ENCODE data around the gene GPR37.

GPR37 gene

DNA sequence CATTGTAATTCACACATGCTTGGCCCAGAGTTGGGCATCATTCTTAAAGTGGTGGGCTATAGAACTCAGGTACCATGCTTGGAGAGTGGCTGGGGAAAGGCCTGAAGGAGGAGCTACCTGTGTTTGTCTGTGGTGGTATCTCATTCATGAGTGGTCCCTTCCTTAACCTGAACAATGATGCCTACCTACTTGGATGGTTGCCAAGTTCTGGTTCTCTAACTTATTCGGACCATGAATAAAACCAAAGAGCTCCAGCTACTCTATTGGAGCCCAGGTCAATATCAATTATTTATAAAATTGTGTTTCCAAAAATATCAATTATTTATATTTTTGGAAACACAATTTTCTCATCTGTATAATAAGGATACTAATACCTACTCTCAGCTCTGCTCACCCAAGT lies 2.9 kb upstream of the GPR37 start:
- Mint-ChIP-seq H3K36me3 (ENCODE audit: low read depth) (no peaks in the 10 kb centered on the region), H3K4me1 (ENCODE audit: low read depth) (peaks cover 16% of the 10 kb centered on the region), H3K27ac (no peak overlapping the region), H3K4me3 (no peak overlapping the region), H3K27me3 (peaks cover 75% of the 10 kb centered on the region), H3K9me3 (no peaks in the 10 kb centered on the region)
- DNase-seq: no peak

DNA sequence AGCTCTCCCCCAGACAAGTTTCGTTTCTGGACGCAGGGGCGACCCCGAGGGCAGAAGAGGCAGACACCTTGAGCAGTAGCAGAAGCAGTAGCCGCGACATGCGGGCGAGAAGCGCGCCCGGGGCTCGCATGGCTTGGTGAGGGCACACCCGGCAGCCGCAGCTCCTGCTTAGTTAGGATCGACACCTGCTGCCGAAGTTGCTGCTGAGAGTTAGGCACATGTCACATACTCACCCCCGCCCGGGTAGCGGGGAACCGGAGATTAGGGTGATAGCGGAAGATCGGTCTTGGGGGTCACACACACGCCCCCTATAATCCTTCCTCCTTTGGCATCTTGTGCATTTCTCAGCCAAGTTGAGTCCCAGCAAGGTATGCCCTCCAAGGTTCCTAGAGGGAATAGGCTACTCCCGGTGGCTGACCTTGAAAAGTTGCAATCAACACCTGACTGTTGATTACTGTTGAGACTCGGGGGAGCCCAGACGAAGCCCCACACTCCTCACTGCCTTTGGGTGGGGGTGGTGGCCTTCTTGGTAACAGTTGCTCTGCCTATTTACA lies 668 bp downstream of the GPR37 start:
- peak; percentile 45 for DNase-seq
- H3K27me3 Mint-ChIP-seq: peaks cover 67% of the 10 kb centered on the region
- peak overlapping the region; percentile 72 for H3K4me3 Mint-ChIP-seq
- no peaks in the 10 kb centered on the region for H3K36me3 Mint-ChIP-seq (ENCODE audit: low read depth)
- peaks cover 16% of the 10 kb centered on the region for H3K4me1 Mint-ChIP-seq (ENCODE audit: low read depth)
- H3K27ac Mint-ChIP-seq: no peak overlapping the region
- H3K9me3 Mint-ChIP-seq: no peaks in the 10 kb centered on the region

DNA sequence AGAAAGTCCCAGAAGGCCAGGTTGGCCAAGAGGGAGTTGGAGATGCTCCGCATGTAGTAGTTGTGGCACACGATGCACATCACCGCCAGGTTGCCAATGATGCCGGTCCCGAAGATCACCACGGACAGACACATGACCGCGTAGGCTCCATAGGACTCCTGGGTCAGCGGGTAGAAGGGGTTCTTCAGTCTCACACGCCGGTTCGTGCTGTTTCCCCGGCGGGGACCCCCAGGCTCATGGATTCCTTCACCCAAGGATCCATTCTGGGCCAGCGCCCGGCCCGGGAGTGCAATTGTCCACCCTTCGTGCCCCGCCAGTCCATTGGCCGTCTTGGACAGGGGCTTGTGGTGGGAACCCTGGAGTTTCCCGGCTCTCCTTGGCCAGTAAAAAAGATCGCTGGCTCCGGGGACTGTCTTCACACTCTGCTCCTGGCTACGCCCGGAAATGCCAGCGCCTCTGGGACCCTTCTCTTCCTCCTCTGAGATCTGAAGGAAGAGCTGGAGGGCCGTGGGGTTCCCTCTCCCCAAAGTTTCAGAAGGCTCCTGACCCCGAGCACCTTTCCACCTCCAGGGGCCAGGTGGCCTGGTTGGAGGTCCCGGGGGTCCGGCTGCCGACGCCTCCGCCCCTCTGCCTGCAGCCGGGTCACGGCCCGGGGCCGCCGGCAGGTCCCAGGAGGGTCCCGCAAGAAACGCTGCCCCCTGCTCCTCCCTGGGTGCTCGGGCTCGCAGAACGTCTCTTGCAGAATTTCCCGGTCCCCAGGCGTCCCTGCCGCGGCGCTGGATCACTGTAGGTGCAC lies 1.3 kb downstream of the GPR37 start:
- H3K4me1 Mint-ChIP-seq (ENCODE audit: low read depth): peaks cover 16% of the 10 kb centered on the region
- no peaks in the 10 kb centered on the region for H3K36me3 Mint-ChIP-seq (ENCODE audit: low read depth)
- H3K4me3 Mint-ChIP-seq: peak overlapping the region; percentile 72
- DNase-seq: no peak
- peaks cover 70% of the 10 kb centered on the region for H3K27me3 Mint-ChIP-seq
- no peak overlapping the region for H3K27ac Mint-ChIP-seq
- H3K9me3 Mint-ChIP-seq: no peaks in the 10 kb centered on the region

DNA sequence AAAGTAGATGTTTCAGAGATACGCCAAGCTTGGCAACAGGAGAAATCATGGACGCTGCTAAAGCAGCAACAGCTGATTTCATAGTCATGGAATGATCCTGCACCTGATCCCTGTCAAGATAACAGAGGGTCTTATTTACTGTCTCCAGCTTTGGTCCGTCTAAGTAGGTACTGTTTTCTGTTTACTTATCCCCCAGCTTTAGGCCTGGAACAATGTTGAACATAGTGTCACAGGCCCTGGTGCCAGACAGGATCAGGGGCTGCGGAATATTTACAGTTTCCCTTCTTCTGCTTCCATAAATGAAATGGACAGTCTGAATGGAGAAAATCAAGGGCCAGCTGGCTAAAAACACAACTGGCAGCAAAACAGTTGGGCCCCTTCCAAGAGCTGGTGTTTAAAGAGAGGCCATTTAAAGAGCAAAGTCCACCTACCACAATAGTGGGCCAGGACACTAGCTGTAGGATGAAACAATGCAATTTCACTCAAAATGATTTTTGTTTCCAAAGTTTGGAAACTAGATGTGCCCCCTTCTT lies 2.9 kb downstream of the GPR37 start:
- no peak for DNase-seq
- H3K36me3 Mint-ChIP-seq (ENCODE audit: low read depth): no peaks in the 10 kb centered on the region
- peaks cover 16% of the 10 kb centered on the region for H3K4me1 Mint-ChIP-seq (ENCODE audit: low read depth)
- H3K9me3 Mint-ChIP-seq: no peaks in the 10 kb centered on the region
- H3K27me3 Mint-ChIP-seq: peaks cover 69% of the 10 kb centered on the region
- no peak overlapping the region for H3K4me3 Mint-ChIP-seq
- H3K27ac Mint-ChIP-seq: no peak overlapping the region

DNA sequence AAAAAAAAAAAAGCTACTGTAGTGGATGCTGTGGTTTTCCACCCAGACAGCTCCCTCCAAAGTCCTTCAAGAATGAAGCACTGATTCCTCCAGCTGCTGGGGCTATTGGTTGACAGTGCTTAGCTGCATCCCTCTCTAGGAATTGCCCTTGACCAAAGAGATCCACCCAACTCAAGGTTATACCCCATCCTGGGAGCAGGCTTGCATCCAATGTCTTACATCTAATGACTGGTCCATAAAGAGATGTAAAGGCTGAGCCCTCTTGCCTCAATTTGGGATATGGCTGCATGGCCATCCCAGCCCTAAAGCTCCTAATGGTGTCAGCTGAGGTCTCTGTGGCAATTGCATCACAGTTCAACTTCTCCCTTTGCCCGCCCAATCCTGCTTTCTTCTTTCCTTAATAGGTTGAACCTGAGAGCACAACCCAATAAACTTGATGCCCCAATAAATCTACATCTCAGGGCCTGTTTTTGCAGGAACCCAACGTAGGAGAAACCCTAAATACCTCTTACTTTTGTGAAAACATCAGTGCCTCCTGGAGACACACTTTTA lies 4.4 kb downstream of the GPR37 start:
- peaks cover 64% of the 10 kb centered on the region for H3K27me3 Mint-ChIP-seq
- no peaks in the 10 kb centered on the region for H3K36me3 Mint-ChIP-seq (ENCODE audit: low read depth)
- no peak overlapping the region for H3K27ac Mint-ChIP-seq
- H3K4me1 Mint-ChIP-seq (ENCODE audit: low read depth): peaks cover 16% of the 10 kb centered on the region
- H3K4me3 Mint-ChIP-seq: no peak overlapping the region
- no peak for DNase-seq
- no peaks in the 10 kb centered on the region for H3K9me3 Mint-ChIP-seq

DNA sequence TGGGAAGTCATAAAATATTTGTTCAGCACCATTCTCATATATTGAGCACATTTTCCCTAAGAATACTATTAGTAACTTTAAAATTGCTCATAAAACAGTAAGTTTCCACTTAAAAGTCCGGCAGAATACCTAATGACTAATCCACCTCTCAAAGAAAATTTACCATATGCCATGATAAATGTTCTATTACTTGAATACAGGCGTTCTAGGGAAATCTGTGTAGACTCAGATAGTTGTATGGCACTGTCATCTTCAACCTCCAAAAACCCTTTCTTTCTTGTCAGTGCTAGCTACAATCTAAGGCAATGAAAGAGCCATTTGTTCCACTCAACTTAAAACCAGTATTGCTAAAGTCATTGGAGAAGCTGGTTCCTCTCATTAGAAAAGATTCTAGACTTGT lies 7.3 kb downstream of the GPR37 start:
- Mint-ChIP-seq H3K27ac (no peak overlapping the region), H3K36me3 (ENCODE audit: low read depth) (no peaks in the 10 kb centered on the region), H3K4me3 (no peak overlapping the region), H3K4me1 (ENCODE audit: low read depth) (no peaks in the 10 kb centered on the region), H3K9me3 (no peaks in the 10 kb centered on the region), H3K27me3 (peaks cover 51% of the 10 kb centered on the region)
- DNase-seq: no peak

DNA sequence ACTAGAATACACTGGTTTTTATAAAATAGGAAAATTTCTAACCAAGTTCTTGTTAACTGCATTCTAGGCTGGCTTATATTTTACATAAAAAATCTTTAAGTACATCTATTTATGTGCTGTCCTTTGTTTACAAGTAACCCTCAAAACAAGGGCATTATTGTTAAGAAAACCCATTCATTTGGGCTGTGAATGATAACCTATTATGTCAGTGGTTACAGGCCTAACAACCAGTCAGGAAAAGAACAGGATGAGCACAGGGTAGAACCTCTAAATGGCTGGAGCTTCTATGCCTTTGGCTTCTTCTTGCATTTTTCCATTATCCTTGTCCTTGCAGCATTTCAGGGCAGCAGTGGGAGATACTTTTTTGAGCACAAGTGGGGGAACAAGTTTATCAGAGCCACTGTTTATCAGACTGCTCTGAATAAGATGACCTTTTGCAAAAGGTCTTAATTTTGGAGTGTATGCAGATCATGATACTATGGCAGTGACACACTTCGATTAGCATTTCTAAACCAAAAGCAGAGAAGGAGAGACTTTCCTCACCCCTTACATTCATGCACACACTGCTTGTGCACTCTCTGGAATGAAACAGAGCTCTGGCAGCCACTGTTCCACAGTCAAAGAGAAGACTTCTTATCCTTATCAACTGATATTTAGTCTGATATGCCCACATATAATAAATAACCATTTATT lies 10.9 kb downstream of the GPR37 start:
- no peak overlapping the region for H3K4me3 Mint-ChIP-seq
- DNase-seq: no peak
- H3K36me3 Mint-ChIP-seq (ENCODE audit: low read depth): no peaks in the 10 kb centered on the region
- H3K27me3 Mint-ChIP-seq: peaks cover 35% of the 10 kb centered on the region
- no peaks in the 10 kb centered on the region for H3K4me1 Mint-ChIP-seq (ENCODE audit: low read depth)
- H3K9me3 Mint-ChIP-seq: no peaks in the 10 kb centered on the region
- no peak overlapping the region for H3K27ac Mint-ChIP-seq

DNA sequence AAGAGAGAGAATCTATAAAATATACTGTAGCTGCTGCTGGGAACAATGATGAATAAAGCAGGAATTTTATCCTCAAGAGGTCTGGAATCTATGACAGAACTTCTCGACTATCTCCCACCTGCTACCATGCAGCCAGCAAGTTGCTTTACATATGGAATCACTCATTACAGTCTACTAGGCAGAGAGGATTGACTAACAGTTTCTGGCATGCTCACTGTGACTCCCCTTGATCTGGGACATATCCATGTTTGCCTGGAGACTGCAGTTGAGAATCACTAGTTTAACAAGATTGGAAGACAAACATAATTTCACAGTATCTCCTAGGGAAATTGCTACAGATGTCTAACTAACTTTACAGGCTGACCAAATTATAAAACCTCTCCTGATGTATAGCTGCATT lies 13.3 kb downstream of the GPR37 start:
- Mint-ChIP-seq H3K4me1 (ENCODE audit: low read depth) (no peaks in the 10 kb centered on the region), H3K36me3 (ENCODE audit: low read depth) (no peaks in the 10 kb centered on the region), H3K27me3 (peaks cover 24% of the 10 kb centered on the region), H3K4me3 (no peak overlapping the region), H3K9me3 (no peaks in the 10 kb centered on the region), H3K27ac (no peak overlapping the region)
- no peak for DNase-seq

DNA sequence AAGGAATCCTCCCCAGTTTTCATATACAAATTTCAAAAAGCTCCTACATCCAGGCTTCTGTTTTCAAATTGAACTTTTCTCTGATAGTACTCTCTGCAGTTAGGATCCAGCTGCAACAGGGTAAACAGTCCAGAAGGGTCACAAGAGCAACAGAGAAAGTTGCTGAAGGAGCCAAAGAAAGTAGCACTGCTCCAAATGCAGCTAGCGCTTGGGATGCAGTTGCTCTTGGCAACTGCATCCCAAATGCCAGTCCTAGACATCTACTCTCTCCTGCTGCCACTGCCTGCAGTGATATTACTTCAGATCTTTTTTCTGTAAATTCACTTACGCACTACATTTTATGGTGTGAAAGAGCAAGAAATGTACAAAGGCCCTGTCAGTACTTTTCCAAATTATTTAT lies 14.6 kb downstream of the GPR37 start:
- no peak for DNase-seq
- Mint-ChIP-seq H3K27me3 (peaks cover 13% of the 10 kb centered on the region), H3K4me3 (no peak overlapping the region), H3K9me3 (no peaks in the 10 kb centered on the region), H3K27ac (no peak overlapping the region), H3K36me3 (ENCODE audit: low read depth) (no peaks in the 10 kb centered on the region), H3K4me1 (ENCODE audit: low read depth) (no peaks in the 10 kb centered on the region)

DNA sequence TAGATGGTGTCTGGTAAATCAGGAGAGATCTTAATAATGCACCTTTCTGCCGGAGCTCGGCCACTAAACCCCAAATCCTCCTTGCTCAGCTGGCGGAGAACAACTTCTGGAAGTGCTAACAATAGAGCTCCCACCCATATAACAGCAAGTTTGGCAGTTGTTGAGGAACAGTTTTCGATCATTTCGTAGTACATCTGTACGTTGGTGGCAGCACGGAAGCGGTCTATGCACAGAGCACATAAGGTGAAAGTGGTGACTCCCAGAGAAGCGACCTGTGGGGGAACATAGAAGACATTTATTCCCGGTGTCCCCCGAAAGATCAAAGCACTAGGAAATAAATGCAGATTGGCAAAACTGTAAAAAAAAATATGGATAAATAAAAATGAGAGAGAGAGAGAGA lies 18.5 kb downstream of the GPR37 start:
- no peaks in the 10 kb centered on the region for H3K36me3 Mint-ChIP-seq (ENCODE audit: low read depth)
- no peaks in the 10 kb centered on the region for H3K9me3 Mint-ChIP-seq
- H3K27me3 Mint-ChIP-seq: peaks cover 5% of the 10 kb centered on the region
- H3K27ac Mint-ChIP-seq: no peak overlapping the region
- DNase-seq: no peak
- no peaks in the 10 kb centered on the region for H3K4me1 Mint-ChIP-seq (ENCODE audit: low read depth)
- H3K4me3 Mint-ChIP-seq: no peak overlapping the region

DNA sequence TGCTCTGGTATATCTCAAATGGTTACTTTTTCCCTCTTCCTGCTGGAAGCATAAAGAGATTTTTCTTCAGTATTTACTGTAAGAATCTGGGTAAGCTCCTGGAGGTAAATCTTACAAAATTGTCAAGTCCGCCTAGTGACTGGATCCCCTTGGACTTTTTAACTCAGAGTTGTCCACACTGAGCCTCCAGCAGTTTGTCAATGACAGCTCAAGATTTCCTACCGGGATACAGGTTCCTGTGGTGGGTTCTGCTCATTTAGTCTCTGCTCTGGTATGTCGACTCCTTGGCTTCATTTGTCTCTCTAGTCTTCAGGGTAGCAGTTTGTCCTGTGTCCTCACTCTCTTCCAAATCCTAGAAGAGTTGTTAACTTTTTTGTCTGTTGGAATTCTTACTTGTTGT lies 27.0 kb downstream of the GPR37 start:
- Mint-ChIP-seq H3K9me3 (no peaks in the 10 kb centered on the region), H3K36me3 (ENCODE audit: low read depth) (no peaks in the 10 kb centered on the region), H3K4me3 (no peak overlapping the region), H3K27me3 (peaks cover 2% of the 10 kb centered on the region), H3K4me1 (ENCODE audit: low read depth) (no peaks in the 10 kb centered on the region), H3K27ac (no peak overlapping the region)
- no peak for DNase-seq

DNA sequence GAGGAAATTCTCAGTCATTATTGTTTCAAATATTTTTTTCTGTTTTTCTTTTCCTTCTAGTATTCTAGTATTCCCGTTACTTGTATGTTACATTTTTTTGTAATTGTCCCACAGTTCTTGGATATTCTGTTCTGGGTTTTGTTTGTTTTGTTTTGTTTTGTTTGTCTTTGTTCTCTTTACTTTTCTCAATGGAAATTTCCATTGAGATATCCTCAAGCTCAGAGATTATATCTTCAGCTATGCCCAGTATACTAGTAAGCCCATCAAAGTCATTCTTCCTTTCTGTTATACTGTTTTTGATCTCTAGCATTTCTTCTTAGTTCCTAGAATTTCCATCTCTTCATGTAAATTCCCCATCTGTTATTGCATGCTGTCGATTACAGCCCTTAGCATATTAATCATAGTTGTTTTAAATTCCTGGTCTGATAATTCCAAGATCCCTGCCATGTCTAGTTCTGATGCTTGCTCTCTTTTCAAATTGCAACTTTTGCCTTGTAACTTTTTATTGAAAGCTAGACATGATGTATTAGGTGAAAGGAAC lies 27.8 kb downstream of the GPR37 start:
- H3K27ac Mint-ChIP-seq: no peak overlapping the region
- DNase-seq: no peak
- peaks cover 2% of the 10 kb centered on the region for H3K27me3 Mint-ChIP-seq
- no peak overlapping the region for H3K4me3 Mint-ChIP-seq
- no peaks in the 10 kb centered on the region for H3K9me3 Mint-ChIP-seq
- H3K36me3 Mint-ChIP-seq (ENCODE audit: low read depth): no peaks in the 10 kb centered on the region
- no peaks in the 10 kb centered on the region for H3K4me1 Mint-ChIP-seq (ENCODE audit: low read depth)

DNA sequence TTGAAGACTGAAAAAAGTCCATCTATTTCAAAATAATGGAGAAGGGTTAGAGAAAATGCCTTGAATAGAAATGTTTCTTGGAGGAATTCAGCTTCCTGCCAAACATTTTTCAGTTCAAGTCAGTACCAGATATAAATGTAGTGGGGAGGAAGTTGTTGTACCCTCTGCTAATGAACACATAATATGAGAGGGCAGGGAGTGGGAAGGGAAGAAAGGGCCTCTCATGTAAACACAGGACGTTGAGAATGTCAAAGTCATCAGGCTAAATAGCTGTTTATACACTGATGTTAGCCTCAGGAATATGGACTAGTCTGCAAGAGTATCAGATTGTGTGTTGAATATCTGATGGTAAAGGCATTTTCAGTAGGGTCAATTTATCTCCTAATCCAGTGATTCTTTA lies 37.0 kb downstream of the GPR37 start:
- H3K27ac Mint-ChIP-seq: no peak overlapping the region
- H3K27me3 Mint-ChIP-seq: no peaks in the 10 kb centered on the region
- no peak overlapping the region for H3K4me3 Mint-ChIP-seq
- no peak for DNase-seq
- H3K36me3 Mint-ChIP-seq (ENCODE audit: low read depth): no peaks in the 10 kb centered on the region
- H3K9me3 Mint-ChIP-seq: no peaks in the 10 kb centered on the region
- H3K4me1 Mint-ChIP-seq (ENCODE audit: low read depth): no peaks in the 10 kb centered on the region

DNA sequence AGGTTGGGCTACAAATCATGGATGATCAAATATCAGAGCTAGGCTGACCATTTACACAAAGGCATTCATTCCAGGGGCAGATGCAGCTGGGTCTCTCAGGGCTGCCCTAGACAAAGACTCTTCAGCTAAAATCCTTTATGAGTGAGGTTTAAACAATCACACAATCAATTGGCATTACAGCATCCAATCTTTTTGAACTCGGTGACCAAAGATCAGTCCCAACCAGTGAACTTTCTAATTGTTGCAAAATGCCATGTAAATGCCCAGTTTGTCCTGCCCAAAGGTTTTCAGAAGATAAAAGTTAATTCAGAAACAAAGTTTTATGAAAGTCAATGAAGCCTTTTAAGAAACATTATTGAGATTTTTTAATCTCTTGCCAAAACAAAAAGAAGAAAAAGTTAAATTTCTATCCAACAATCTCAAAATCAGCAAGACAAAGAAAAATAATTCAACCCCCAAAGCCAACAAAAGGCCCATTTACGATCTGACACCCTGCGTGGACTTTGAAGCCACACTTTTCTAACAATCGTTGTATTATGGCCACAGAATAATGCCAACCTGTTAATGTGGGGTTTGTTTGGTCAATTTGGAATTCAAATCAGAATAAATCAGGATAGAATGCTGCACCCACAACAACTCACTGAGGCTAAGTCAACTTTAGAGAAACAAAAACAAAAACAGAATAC lies 40.9 kb downstream of the GPR37 start:
- Mint-ChIP-seq H3K9me3 (no peaks in the 10 kb centered on the region), H3K27me3 (no peaks in the 10 kb centered on the region)

More for the DNA sequence above, 40.9 kb downstream of the GPR37 start:
- Mint-ChIP-seq H3K4me3 (no peak overlapping the region), H3K27ac (no peak overlapping the region), H3K4me1 (ENCODE audit: low read depth) (no peaks in the 10 kb centered on the region), H3K36me3 (ENCODE audit: low read depth) (no peaks in the 10 kb centered on the region)
- DNase-seq: no peak
